AG20443 (cell line): ENCODE results near the gene RBX1.
A peak's percentile ranks its signal among the peaks of the same experiment; 100 is the strongest.

Experiments used
- DNase-seq: peaks from one replicate; pipeline ENCODE4 v3.0.0; 2012; ENCODE audit warnings: low spot score, mixed read lengths

RBX1 gene

GRCh38 chr22:41022470-41023298 is 71.5 kb downstream of the RBX1 start:
- DNase-seq: peak; percentile 94
